ENCODE measurements around the gene CTXN2.

The CTXN2 gene

DNA sequence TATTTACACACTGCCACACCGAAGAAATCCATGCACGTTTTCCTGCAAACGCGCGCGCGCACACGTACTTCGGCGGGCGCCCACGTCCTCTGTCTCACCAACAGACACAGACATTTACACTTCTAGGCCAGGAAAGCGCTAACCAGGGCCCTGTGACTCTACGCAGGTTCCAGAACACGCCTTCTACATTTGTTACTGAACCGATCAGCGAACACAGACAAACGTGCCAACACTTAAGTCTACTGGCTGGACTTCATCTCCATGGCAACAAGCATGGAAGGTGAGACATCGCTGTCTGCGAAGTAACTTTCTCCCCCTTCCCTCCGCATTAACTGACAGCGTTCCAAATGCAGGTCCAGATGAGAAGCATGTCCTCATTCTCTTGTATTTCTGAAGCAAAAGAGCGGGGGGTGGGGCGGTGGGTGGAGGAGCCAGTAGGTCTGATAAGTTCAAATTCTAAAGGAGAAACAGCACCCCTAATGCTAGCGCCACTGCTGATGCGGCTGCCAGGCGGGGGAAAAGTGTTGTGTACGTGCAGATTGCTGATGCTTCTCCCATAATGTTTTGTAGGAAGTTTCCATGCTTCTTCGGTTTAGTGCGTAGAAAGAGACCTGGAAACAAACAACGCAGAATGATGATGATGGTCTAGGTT, at the start of gene CTXN2:
Gene CTXN2, plus strand, starts transcription at position 92 of the 652 bp plus-strand sequence. CDS start 9,636 bp downstream, outside the sequence.
- DNase-seq = no peak

- DNase-seq = peak; percentile 50
Measured at GRCh38 chr15:48143856-48144255, 47.6 kb upstream of the CTXN2 start.

DNA sequence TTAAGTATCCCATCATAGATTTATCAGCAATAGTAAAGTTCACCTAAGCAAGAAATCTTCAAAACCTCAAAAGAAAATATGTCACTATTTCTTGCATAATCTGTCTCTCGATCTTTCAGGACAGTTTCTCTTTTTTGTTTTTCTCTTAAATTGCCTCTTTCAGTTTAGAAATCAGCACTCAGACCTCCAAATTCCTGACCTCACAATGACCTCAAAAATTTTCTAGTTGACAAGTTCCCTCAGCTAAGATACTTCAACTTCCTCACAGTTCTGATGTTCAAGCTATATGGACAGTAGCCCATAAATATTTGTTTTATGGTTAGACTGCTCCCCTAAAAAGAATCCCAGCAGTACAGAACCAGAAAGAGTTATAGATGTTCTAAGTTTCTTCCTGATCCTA, 46.6 kb upstream of the CTXN2 start:
- DNase-seq = peak; percentile 37

DNA sequence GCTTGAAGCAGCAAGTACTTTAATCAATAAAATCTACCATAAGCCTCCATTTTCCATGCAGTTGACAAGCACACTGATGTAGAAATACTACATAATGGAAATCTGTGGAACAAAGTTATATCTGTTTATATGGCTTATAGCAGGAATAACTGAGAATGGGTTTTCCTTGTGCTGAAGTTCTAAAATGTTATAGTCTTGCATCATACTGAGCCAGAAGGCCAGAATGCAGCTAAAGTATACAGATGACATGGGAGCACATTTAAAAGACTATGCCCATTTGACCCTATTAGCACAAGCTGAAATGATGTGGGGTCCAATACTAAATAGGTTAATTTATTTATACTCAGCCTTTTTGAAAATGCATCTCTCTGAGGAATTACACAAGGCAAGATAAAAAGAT, 45.5 kb upstream of the CTXN2 start:
- DNase-seq = no peak

- DNase-seq = no peak
Measured at GRCh38 chr15:48147358-48147757, 44.1 kb upstream of the CTXN2 start.

- DNase-seq = peak; percentile 86
Measured at GRCh38 chr15:48149858-48150257, 41.6 kb upstream of the CTXN2 start.

- DNase-seq = no peak
Measured at GRCh38 chr15:48153526-48153925, 37.9 kb upstream of the CTXN2 start.

DNA sequence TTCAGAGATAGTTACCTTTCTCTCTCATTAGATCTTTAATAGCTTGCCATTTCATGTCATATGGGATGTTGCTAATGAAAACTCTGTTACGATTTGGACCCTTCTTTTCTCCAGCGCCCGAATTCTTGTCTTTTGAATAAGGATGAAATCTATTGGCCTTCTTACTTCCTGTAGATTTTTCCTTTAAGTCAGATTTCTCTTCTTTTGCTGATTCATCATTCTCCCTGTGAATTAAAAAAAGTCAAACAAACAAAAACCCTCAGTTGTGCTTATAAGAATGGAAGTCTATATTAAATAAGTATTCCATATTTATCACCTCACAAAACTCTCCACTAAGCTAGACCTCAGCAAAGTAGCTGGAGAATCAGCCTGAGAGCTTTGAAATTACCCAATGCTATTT, 22.8 kb upstream of the CTXN2 start:
- no peak for DNase-seq

GRCh38 chr15:48170981-48171380, 20.5 kb upstream of the CTXN2 start:
- DNase-seq = no peak

DNA sequence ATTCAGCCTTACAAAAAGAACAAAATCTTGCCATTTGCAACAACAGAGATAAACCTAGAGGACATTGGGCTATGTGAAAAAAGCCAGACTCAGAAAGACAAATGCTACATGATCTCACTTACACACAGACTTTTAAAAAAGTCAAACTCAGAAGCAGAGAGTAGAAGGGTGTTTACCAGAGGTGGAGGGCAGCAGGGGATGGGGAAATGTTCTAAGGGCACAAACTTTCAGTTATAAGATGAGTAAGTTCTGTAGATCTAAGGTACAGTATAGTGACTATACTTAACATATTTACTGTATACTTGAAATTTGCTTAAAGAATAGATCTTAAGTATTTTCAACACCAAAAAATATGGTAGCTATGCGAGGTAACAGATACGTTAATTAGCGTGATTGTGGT, 16.3 kb upstream of the CTXN2 start:
- DNase-seq = no peak

- DNase-seq = peak; percentile 33
Measured at GRCh38 chr15:48176112-48176511, 15.4 kb upstream of the CTXN2 start.

DNA sequence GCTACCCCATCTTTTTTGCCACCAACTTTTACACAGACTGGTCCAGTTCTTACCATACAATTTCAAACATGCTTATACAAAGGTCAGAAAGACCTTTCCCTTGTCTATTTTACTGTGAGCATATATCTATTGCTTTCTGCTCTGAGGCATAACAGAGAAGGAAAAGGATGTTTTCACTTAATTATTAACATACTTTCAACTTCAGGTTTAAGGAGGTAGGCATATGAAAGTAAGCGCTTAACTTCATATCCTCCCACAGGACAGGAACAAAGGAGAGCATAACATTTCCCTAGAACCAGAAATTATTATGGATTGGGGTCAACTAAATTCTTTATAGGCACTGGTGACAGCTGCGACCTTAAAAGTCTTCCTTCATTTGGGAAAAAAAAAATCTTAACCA, 14.5 kb upstream of the CTXN2 start:
- no peak for DNase-seq

- DNase-seq = peak; percentile 63
Measured at GRCh38 chr15:48177383-48177765, 14.1 kb upstream of the CTXN2 start.

DNA sequence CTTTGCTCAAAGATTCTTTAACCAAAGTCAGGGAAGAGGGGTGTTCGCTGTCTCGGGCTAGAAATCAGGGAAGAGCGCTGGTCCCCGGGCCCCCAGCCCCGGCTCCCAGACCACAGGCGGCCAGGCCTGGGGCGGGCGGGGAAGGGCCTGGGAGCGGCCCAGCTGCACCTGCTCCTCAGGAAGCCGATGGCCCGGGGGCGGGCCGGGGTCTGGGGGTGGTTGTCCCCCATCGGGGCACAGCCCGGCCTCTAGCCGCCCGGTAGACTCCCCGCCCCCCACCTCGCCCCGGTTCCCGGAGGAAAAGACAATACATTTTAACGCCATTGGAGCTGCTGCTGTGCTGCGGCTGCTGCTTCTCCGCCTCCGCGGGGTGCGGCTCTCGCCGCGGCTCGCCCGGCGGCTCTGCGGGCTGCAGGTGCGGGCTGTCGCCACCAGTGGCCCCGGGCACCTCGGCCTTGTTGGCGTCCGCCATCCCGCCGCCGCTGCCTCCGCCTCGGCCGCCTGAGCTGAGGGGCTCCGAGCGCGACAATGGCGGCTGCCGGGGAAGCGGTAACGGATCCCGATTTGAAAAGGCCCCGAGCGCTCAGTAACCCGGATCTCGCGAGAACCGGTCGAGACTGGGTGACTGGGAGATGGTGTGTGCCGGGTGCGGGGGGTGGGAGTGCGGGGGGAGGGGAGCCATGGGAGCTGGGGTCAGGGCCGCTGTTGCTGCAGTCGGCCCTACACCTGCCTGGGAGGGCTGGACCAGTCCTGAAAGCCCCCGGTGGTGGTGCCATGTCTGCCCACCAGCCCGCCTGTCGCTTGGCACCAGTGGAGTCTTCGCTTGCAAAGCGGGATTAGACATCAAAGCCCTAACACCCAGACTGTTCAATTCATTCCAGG, 13.5 kb upstream of the CTXN2 start, which contains the start of gene MYEF2:
Gene MYEF2, minus strand, starts transcription at position 530 of the 882 bp plus-strand sequence. Its CDS starts 58 bp downstream, at position 472.
- peak; percentile 75 for DNase-seq

- DNase-seq = no peak
Measured at GRCh38 chr15:48178648-48178931, 12.9 kb upstream of the CTXN2 start.

DNA sequence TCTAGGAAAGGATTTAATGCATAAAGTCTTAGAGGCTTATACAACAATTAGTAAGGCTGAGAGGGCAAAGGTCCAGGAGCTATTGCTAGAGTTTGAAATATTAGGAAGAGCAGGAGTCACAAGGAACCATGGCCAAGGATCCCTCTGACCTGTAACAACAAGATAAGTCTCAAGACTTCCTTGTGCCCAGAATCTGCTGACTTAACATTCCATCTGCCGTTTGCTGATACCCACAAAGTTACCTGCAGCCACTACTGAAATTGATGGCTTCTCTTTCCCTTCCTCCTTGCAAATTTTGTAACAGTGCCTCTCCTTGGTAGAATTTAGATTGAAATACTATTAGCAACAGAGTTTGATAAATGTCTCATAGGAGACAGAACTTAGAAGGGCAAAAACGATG, 8.7 kb upstream of the CTXN2 start:
- no peak for DNase-seq

GRCh38 chr15:48185529-48185928, 5.9 kb upstream of the CTXN2 start:
- no peak for DNase-seq

DNA sequence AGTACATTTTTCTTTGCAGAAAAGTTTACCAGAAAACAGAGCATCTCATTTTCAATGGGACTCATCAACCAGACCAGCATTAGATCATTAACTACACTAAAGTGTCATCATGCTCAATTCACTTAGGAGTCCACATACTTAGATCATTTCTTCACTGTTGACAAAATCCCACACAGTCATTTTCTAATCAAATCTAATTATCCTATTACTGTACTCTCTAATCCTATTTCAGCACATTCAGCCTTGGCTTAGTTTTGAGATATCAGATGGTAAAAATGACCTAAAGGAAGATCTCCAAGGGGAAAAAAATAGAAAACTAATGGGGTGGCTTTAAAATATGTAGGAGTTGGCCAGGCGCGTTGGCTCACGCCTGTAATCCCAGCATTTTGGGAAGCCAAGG, 5.2 kb upstream of the CTXN2 start:
- no peak for DNase-seq

- peak; percentile 56 for DNase-seq
Measured at GRCh38 chr15:48190932-48191573, 412 bp upstream of the CTXN2 start.

DNA sequence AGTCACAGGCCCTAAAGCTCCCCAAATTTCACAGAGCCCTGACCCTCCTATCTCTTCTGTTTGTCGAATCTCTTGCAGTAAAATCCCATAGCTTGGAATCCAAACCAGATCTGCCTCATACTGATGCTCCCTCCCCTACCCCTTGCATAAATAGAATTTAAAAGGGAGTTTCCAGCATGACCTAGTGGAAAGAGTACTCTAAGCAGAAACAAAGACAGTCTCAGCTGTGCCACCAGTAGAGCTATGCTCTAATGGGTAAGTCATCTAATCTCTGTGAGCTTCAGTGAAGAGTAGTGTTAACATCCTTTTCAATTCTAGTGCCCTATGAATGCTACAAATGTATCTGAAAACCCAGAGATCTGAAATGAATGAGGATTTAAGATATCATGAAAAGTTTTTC, 10.6 kb downstream of the CTXN2 start:
- DNase-seq = no peak

DNA sequence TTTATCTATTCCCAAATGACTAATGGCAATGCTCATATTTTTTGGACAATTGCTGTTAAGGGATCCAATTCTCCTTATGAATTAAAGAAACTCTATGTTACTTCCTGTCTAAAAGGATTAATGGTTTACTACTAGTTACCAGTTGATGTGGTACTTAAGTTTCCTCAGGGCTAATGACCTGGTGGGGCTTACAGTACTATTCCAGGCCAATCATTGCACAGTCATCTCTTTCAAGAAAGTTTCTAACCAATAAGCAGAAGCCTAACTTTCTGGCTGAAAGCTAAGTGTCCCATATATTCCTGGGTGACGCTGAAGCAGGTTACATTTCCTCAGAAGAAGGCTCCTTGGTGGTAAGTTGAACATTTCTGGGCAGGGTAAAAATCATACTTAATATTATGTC, 14.5 kb downstream of the CTXN2 start, which contains the start of gene SLC12A1:
Gene SLC12A1, plus strand, starts transcription at position 322 of the 400 bp plus-strand sequence. CDS start 1,418 bp downstream, outside the sequence.
- no peak for DNase-seq

DNA sequence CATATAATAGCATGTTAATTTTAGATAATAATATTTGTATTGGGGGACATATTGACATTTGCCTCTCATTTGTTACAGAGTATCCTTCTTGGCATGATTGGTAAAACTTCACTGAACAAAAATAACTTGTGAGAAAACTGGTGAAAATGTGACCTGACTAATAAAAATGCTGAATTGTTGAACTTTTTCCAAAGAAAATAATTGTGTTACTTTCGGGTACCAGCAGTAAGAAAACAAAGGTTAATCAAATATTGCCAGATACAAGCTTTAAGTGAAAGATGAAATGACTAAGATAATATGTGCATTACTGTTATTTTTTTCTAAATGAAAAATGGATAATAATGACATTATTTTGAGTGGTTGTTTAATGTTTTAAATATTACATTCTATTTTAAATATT, 29.8 kb downstream of the CTXN2 start:
- DNase-seq = no peak

GRCh38 chr15:48221885-48222284, 30.4 kb downstream of the CTXN2 start:
- DNase-seq = no peak

- no peak for DNase-seq
Measured at GRCh38 chr15:48222627-48223026, 31.2 kb downstream of the CTXN2 start.

Measured in EL (cell line).